ENCODE data around the gene FBXW2.

- TF ChIP-seq CTCF (conservative IDR thresholded peaks at IDR 0.05; ENCODE audit: low read depth, low read length) (no peak), EZH2 (IDR thresholded peaks at IDR 0.05; ENCODE audit: borderline replicate concordance, low read depth, low read length, poor library complexity, severe bottlenecking) (no peak)
Observed at GRCh38 chr9:120841930-120842684, 48.9 kb upstream of the FBXW2 start.
